Measurements from ENCODE around the gene PTRHD1.
"Not testable (repeated sequence)": the region's sequence is repeated elsewhere in the genome, so short reads cannot be mapped to it uniquely, and the experiment has no call there.

The PTRHD1 gene

DNA sequence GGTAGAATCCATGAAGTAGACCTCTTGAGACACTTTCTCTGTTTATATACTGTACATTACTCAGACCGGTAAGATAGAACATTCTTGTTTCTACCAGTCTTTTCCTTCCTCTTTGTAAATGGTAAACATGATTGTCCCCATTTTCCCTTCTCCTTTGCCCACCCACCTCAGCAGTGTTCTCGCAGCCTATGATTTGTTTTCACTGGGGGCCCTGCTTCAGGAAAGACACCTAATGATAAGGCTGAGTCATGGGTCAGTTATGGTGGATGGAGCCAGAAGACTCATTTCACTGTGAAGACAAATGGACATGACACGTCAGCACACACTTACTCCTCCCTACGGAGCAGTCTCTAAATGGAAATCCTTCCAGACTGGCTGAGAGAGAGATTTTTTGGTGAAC, 23.7 kb upstream of the PTRHD1 start:
- Histone ChIP-seq H3K9me3 (ENCODE audit: control insufficient read depth, low read length) (no peaks in the 10 kb centered on the region), H3K4me1 (ENCODE audit: control insufficient read depth, insufficient read depth, low read length) (no peaks in the 10 kb centered on the region), H3K36me3 (ENCODE audit: control insufficient read depth, insufficient read depth, low read length) (peaks cover 6% of the 10 kb centered on the region), H3K27me3 (ENCODE audit: control insufficient read depth, insufficient read depth, low read length) (no peaks in the 10 kb centered on the region), H3K4me3 (ENCODE audit: low read length) (no peak overlapping the region), H3K9ac (ENCODE audit: low read length) (no peak overlapping the region)

DNA sequence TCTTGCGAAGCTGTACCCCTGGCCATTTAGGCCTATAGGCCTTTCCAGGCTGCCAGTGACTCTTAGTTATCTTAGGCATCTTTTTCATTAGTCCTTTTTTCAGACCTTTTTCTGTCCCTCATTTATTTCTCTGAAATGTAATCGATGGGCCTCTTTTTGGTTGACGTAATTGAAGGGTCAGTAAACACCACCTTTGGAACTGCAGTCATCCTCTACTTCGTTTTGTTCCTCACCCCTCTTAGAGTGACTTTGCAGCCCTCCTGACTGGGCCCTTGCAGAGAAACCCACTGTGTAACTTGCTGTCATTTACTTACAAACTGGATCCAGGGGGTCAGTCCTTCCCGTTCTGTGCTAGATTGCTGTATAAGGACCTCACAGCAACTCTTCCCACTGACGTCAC, 23.2 kb upstream of the PTRHD1 start:
- H3K9ac ChIP-seq (ENCODE audit: low read length): no peak overlapping the region
- no peaks in the 10 kb centered on the region for H3K9me3 ChIP-seq (ENCODE audit: control insufficient read depth, low read length)
- H3K36me3 ChIP-seq (ENCODE audit: control insufficient read depth, insufficient read depth, low read length): peaks cover 6% of the 10 kb centered on the region
- H3K4me1 ChIP-seq (ENCODE audit: control insufficient read depth, insufficient read depth, low read length): no peaks in the 10 kb centered on the region
- no peak overlapping the region for H3K4me3 ChIP-seq (ENCODE audit: low read length)
- H3K27me3 ChIP-seq (ENCODE audit: control insufficient read depth, insufficient read depth, low read length): no peaks in the 10 kb centered on the region

DNA sequence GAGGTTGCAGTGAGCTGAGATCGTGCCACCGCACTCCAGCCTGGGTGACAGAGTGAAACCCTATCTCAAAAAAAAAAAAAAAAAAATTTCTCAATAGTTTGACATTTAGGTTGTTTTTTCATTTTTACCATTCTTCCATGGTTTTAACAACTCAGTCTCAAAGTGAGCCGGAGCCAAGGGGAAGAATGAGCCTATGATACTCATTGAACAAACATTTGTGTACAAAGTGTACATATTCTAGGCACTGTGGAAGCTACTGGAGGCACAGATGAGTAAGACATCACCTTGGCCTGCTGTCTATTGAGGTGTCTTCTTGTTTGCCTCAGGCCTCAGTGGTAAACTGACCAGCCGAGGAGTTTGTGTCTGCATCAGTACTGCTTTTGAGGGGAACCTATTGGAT, 22.0 kb upstream of the PTRHD1 start:
- Histone ChIP-seq H3K4me3 (ENCODE audit: low read length) (no peak overlapping the region), H3K36me3 (ENCODE audit: control insufficient read depth, insufficient read depth, low read length) (peaks cover 6% of the 10 kb centered on the region), H3K9ac (ENCODE audit: low read length) (no peak overlapping the region), H3K4me1 (ENCODE audit: control insufficient read depth, insufficient read depth, low read length) (no peaks in the 10 kb centered on the region), H3K27me3 (ENCODE audit: control insufficient read depth, insufficient read depth, low read length) (no peaks in the 10 kb centered on the region), H3K9me3 (ENCODE audit: control insufficient read depth, low read length) (no peaks in the 10 kb centered on the region)

DNA sequence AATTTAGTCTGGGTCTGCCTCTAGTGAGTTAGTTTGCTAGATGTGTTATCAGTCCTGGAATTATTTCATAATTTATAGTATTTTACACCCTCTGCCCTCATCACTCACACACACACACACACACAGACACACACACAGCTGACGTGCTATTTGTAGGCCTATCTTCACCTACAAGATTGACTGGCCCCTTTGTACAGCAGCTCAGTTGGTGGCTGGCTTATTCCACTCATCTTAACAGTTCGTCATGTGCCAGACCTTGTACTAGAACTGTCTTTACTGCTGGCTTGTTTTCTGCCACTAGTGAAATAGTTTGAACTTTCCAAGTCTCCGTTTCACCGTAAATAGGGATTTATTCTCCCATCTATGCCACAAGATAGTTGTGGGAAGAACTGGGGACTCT, 21.3 kb upstream of the PTRHD1 start:
- Histone ChIP-seq H3K36me3 (ENCODE audit: control insufficient read depth, insufficient read depth, low read length) (peaks cover 3% of the 10 kb centered on the region), H3K9ac (ENCODE audit: low read length) (no peak overlapping the region), H3K4me3 (ENCODE audit: low read length) (no peak overlapping the region), H3K9me3 (ENCODE audit: control insufficient read depth, low read length) (no peaks in the 10 kb centered on the region), H3K27me3 (ENCODE audit: control insufficient read depth, insufficient read depth, low read length) (no peaks in the 10 kb centered on the region), H3K4me1 (ENCODE audit: control insufficient read depth, insufficient read depth, low read length) (no peaks in the 10 kb centered on the region)

DNA sequence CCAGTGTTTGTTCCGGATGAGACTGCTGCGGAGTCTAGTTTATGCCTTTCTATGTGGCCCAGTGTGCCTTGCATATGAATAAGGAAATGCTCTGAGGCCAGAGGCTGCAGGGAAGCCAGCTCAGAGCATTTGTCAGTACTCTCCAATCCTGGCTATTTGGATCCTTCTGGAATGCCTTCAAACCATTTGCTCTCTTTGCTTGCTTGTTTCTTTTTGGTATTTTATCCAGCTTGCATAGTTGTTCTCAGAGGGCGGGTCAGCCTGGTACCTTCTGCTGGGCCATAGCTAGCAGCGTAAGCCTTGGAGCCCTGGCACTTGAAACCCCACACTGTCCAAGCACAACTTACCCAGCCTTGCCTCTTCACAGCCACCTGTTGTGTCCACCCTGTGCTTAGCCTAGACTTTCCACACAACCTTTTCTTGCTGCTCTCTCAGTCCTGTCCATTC, 20.5 kb upstream of the PTRHD1 start:
- Histone ChIP-seq H3K9me3 (ENCODE audit: control insufficient read depth, low read length) (no peaks in the 10 kb centered on the region), H3K9ac (ENCODE audit: low read length) (no peak overlapping the region)

DNA sequence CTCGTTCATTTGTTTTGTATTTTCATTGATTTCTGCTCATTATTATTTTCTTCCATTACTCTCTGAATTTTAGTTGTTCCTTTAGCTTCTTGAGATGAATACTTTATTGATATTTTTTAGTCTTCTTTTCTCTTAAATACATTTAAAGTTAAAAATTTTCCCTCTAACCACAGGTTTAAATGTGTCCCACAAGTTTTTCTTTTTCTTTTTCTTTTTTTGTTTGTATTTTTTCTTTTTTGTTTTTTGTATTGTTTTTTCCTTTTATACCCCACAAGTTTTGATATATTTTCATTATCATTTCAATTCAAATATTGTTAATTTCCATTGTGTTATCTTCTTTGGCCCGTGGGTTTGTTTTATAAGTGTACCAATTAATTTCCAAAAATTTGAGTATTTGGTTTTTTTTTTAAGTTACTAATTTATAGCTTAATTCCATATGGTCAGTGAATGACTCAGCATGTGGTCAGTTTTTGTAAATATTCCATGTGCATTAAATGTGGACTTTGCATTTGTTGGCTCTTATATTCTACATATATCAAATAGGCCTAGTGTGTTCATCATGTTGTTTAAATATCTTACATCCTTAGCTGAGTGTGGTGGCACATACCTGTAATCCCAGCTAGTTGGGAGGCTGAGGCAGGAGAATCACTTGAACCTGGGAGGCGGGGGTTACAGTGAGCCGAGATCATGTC, 16.3 kb upstream of the PTRHD1 start:
- Histone ChIP-seq H3K9me3 (ENCODE audit: control insufficient read depth, low read length) (no peaks in the 10 kb centered on the region), H3K27me3 (ENCODE audit: control insufficient read depth, insufficient read depth, low read length) (no peaks in the 10 kb centered on the region), H3K9ac (ENCODE audit: low read length) (no peak overlapping the region), H3K4me1 (ENCODE audit: control insufficient read depth, insufficient read depth, low read length) (peaks cover 9% of the 10 kb centered on the region), H3K36me3 (ENCODE audit: control insufficient read depth, insufficient read depth, low read length) (no peaks in the 10 kb centered on the region), H3K4me3 (ENCODE audit: low read length) (no peak overlapping the region)

More for the DNA sequence above, 20.5 kb upstream of the PTRHD1 start:
- Histone ChIP-seq H3K27me3 (ENCODE audit: control insufficient read depth, insufficient read depth, low read length) (no peaks in the 10 kb centered on the region), H3K4me1 (ENCODE audit: control insufficient read depth, insufficient read depth, low read length) (no peaks in the 10 kb centered on the region), H3K4me3 (ENCODE audit: low read length) (no peak overlapping the region), H3K36me3 (ENCODE audit: control insufficient read depth, insufficient read depth, low read length) (no peaks in the 10 kb centered on the region)

DNA sequence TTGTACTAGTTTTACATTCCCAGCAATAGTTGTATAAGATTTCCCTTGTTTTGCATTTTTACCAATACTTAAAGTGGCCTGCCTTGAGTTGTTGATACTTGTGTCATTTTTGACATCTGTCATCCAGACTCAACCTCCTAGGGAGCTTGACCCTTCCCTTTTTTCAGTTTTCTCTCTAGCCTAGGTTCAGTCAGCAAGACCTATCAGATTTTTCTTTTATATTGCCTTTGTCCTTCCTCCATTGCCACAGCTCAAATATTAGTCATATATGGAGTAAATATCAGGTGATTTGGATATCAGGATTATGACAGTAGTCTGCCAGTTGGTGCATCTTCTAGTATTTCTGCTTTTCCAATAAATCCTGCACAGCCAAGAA, 13.5 kb upstream of the PTRHD1 start:
- no peaks in the 10 kb centered on the region for H3K27me3 ChIP-seq (ENCODE audit: control insufficient read depth, insufficient read depth, low read length)
- peaks cover 9% of the 10 kb centered on the region for H3K4me1 ChIP-seq (ENCODE audit: control insufficient read depth, insufficient read depth, low read length)
- no peaks in the 10 kb centered on the region for H3K36me3 ChIP-seq (ENCODE audit: control insufficient read depth, insufficient read depth, low read length)
- no peak overlapping the region for H3K4me3 ChIP-seq (ENCODE audit: low read length)
- no peaks in the 10 kb centered on the region for H3K9me3 ChIP-seq (ENCODE audit: control insufficient read depth, low read length)
- H3K9ac ChIP-seq (ENCODE audit: low read length): no peak overlapping the region

DNA sequence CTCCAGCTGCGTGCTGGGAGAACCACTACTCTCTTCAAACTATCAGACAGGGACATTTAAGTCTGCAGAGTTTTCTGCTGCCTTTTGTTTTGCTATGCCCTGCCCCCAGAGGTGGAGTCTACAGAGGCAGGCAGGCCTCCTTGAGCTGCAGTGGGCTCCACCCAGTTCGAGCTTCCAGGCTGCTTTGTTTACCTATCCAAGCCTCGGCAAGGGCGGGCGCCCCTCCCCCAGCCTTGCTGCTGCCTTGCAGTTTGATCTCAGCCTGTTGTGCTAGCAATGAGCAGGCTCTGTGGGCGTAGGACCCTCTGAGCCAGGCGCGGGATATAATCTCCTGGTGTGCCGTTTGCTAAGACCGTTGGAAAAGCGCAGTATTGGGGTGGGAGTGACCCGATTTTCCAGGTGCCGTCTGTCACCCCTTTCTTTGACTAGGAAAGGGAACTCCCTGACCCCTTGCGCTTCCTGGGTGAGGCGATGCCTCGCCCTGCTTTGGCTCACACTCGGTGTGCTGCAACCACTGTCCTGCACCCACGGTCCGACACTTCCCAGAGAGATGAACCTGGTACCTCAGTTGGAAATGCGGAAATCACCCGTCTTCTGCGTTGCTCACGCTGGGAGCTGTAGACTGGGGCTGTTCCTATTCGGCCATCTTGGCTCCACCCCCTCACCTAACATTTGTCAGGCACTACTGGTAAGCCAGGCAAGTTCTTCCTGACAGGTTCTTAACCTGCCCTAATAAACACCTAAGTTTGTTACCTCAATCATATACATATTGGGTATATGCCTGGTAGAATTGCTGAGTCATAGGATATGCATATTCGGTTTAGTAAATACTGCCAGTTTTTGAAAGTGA, 12.8 kb upstream of the PTRHD1 start:
- not testable (repeated sequence) for H3K9ac ChIP-seq (ENCODE audit: low read length); H3K36me3 ChIP-seq (ENCODE audit: control insufficient read depth, insufficient read depth, low read length)

DNA sequence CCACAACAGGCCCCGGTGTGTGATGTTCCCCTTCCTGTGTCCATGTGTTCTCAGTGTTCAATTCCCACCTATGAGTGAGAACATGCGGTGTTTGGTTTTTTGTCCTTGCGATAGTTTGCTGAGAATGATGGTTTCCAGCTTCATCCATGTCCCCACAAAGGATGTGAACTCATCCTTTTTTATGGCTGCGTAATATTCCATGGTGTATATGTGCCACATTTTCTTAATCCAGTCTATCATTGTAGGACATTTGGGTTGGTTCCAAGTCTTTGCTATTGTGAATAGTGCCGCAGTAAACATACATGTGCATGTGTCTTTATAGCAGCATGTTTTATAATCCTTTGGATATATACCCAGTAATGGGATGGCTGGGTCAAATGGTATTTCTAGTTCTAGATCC, 7.3 kb upstream of the PTRHD1 start:
- H3K9me3 ChIP-seq (ENCODE audit: control insufficient read depth, low read length); H3K27me3 ChIP-seq (ENCODE audit: control insufficient read depth, insufficient read depth, low read length); H3K4me1 ChIP-seq (ENCODE audit: control insufficient read depth, insufficient read depth, low read length); H3K4me3 ChIP-seq (ENCODE audit: low read length); H3K9ac ChIP-seq (ENCODE audit: low read length); H3K36me3 ChIP-seq (ENCODE audit: control insufficient read depth, insufficient read depth, low read length): not testable (repeated sequence)

More for the DNA sequence above, 12.8 kb upstream of the PTRHD1 start:
- not testable (repeated sequence) for H3K9me3 ChIP-seq (ENCODE audit: control insufficient read depth, low read length); H3K27me3 ChIP-seq (ENCODE audit: control insufficient read depth, insufficient read depth, low read length); H3K4me3 ChIP-seq (ENCODE audit: low read length); H3K4me1 ChIP-seq (ENCODE audit: control insufficient read depth, insufficient read depth, low read length)

DNA sequence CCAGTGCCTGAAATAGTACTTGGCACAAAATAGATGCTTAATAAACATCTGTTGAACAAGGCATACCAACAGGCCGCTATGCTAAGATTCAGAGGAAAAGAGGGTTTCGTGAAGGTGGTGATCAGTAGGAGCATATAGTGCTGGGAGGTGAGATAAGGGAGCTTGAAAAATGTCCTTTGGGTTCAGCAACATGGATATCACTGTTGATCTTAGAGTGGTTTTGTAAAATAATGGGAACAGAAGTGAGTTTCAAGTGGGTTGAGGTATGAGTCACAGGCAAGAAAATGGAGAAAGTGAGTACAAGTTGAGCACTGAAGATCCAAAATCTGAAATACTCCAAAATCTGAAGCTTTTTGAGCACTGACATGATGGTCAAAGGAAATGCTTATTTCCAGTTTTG, 4.5 kb upstream of the PTRHD1 start:
- Histone ChIP-seq H3K9ac (ENCODE audit: low read length) (no peak overlapping the region), H3K9me3 (ENCODE audit: control insufficient read depth, low read length) (no peaks in the 10 kb centered on the region), H3K4me1 (ENCODE audit: control insufficient read depth, insufficient read depth, low read length) (peaks cover 7% of the 10 kb centered on the region), H3K36me3 (ENCODE audit: control insufficient read depth, insufficient read depth, low read length) (no peaks in the 10 kb centered on the region), H3K27me3 (ENCODE audit: control insufficient read depth, insufficient read depth, low read length) (no peaks in the 10 kb centered on the region), H3K4me3 (ENCODE audit: low read length) (no peak overlapping the region)

DNA sequence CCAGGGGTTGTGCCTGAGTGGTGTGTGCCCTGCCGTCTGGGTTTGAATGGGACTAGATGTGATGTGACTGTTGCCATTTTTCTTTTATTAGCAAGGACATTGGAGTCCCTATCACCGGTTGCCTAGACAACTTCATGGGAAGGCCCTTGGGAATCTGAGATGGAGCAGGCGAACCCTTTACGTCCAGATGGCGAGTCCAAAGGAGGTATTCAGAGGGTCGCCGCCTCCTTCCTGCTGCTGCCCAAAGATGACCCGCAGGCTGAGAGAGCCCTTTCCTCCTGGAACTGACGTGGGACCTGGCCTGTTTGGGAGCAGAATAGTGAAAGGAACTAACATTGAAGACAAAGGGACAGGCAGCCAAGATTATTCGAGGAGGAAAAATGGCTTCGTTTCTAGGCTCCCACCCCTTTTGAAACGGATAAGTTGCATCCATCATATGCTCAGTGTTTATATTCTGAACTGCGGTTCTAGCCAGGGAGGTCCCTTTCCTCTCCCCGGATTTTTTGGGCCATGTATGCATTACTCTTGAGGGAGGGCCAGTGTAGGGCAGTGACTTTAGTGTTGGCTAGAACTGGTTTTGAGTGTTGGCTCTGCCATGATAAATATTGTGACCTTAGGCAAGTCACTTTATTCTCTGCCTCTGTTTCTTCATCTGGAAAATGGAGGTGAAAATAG, 707 bp upstream of the PTRHD1 start:
- Histone ChIP-seq H3K9ac (ENCODE audit: low read length) (peak overlapping the region; percentile 87), H3K36me3 (ENCODE audit: control insufficient read depth, insufficient read depth, low read length) (no peaks in the 10 kb centered on the region), H3K9me3 (ENCODE audit: control insufficient read depth, low read length) (no peaks in the 10 kb centered on the region), H3K4me3 (ENCODE audit: low read length) (peak overlapping the region; percentile 90), H3K4me1 (ENCODE audit: control insufficient read depth, insufficient read depth, low read length) (peaks cover 7% of the 10 kb centered on the region), H3K27me3 (ENCODE audit: control insufficient read depth, insufficient read depth, low read length) (no peaks in the 10 kb centered on the region)

DNA sequence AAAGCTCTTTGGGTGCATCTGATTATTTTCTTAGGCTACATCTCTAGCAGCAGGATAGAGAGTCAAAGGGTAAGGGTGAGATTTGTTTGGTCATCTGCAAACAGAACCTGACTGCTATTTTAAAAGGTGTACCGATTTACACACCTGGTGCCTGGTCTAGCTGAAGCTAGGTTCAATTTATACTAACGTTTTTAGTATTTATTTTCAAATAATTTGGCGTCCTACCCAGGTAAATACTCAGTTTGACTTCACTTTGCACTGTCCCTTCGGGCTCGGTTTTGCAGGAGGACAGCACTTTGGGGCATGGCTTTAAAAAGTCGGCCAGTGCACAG, 683 bp downstream of the PTRHD1 start:
- no peaks in the 10 kb centered on the region for H3K9me3 ChIP-seq (ENCODE audit: control insufficient read depth, low read length)
- H3K9ac ChIP-seq (ENCODE audit: low read length): peak overlapping the region; percentile 87

More for the DNA sequence above, 683 bp downstream of the PTRHD1 start:
- H3K4me1 ChIP-seq (ENCODE audit: control insufficient read depth, insufficient read depth, low read length): peaks cover 7% of the 10 kb centered on the region
- peak overlapping the region; percentile 90 for H3K4me3 ChIP-seq (ENCODE audit: low read length)
- no peaks in the 10 kb centered on the region for H3K27me3 ChIP-seq (ENCODE audit: control insufficient read depth, insufficient read depth, low read length)
- no peaks in the 10 kb centered on the region for H3K36me3 ChIP-seq (ENCODE audit: control insufficient read depth, insufficient read depth, low read length)

Measured in mucosa of stomach (tissue), 1 donor.